Left lung (tissue), 10 donors: ENCODE data around the gene PLA2G4A. TPM values are rescaled to one million over a fixed set of nuclear protein-coding genes. Genes with fewer than 3 reads are reported as not detected.

ENCODE experiments used
- ATAC-seq: fragments of 200-7000 bp; cut with Tn5 transposase; one replicate; pipeline ENCODE4 v1.9.1; 2020; ENCODE audit warnings: moderate library complexity
- DNase-seq, 4 donors: peaks; one replicate each; pipeline ENCODE4 v3.0.0-alpha.2; 2013 to 2020
- H3K27ac ChIP-seq, 2 donors: fragments of 200-600 bp; sonication (generic) in 1 of 2; one replicate each; pipeline versions ENCODE4 v1.5.0 to v1.8.0; 2020 to 2021
- H3K27me3 ChIP-seq, 2 donors: fragments of 200-600 bp; sonication (generic) in 1 of 2; one replicate each; pipeline versions ENCODE4 v1.5.0 to v1.8.0; 2020 to 2021
- H3K36me3 ChIP-seq, 2 donors: fragments of 200-600 bp; sonication (generic) in 1 of 2; one replicate each; pipeline versions ENCODE4 v1.5.0 to v1.8.0; 2020 to 2021
- H3K4me1 ChIP-seq, 2 donors: fragments of 200-600 bp; one replicate each; pipeline ENCODE4 v1.8.0; 2021
- H3K4me3 ChIP-seq, 2 donors: fragments of 200-600 bp; sonication (generic) in 1 of 2; one replicate each; pipeline versions ENCODE4 v1.5.0 to v1.8.0; 2020 to 2021; ENCODE audit warnings: mild to moderate bottlenecking in 1 of 2
- H3K9me3 ChIP-seq, 2 donors: fragments of 200-600 bp; sonication (generic) in 1 of 2; one replicate each; pipeline versions ENCODE4 v1.5.0 to v1.8.0; 2020 to 2021
- CTCF ChIP-seq, 2 donors: fragments of 200-600 bp; sonication (generic) in 1 of 2; IDR thresholded peaks; one replicate each; pipeline versions ENCODE4 v1.5.0 to v1.8.0; 2021; ENCODE audit warnings: antibody characterized with exemption in 2 of 2
- intact Hi-C, 2 donors: fragments of 100-400 bp; cut with DNase I; formaldehyde crosslinking; loops; one replicate each; pipeline versions ENCODE4 v1.11.2 to v1.14.2; 2022
- polyA plus RNA-seq, 6 donors: library from polyadenylated mRNA; unstranded; fragments of 120-200 nt; gene quantifications; one replicate each; pipeline ENCODE4 v1.2.1, GENCODE V29; 2013; ENCODE audit not compliant: insufficient read length in 6 of 6
- total RNA-seq, 2 donors: library from RNA; stranded (reverse); fragmentation: NEBNext Ultra II Directional; extraction: Animal tissue kit (Norgen Biotek cat#: 25700); gene quantifications; one replicate each; pipeline ENCODE4 v1.2.1, GENCODE V29; 2021
- donor health status: DM: no; HTN: yes; CAD: no.
- donor health status: DM: no; HTN: no; CAD: no.

The PLA2G4A gene
- total and polyA plus RNA-seq, 8 donors = 8.2 to 13.9 (median 10.4) TPM

- Histone ChIP-seq H3K36me3 (no peaks in the 10 kb centered on the region), H3K9me3 (no peaks in the 10 kb centered on the region), H3K27me3 (no peaks in the 10 kb centered on the region), H3K4me1 (no peaks in the 10 kb centered on the region), H3K27ac (no peak overlapping the region), H3K4me3 (no peak overlapping the region)
- no peak for TF ChIP-seq CTCF (IDR thresholded peaks at IDR 0.05)
- DNase-seq = no peak
- intact Hi-C loops = no loop called here
- ATAC-seq = no peak
These were observed 36.5 kb downstream of the PLA2G4A start for GRCh38 chr1:186865253-186865652.

- Histone ChIP-seq H3K27ac (no peak overlapping the region), H3K4me3 (no peak overlapping the region), H3K9me3 (no peaks in the 10 kb centered on the region), H3K4me1 (no peaks in the 10 kb centered on the region), H3K27me3 (no peaks in the 10 kb centered on the region), H3K36me3 (no peaks in the 10 kb centered on the region)
- TF ChIP-seq CTCF (IDR thresholded peaks at IDR 0.05) = no peak
- intact Hi-C loops = no loop called here
- ATAC-seq (no peak), DNase-seq (no peak)
These were observed 37.1 kb downstream of the PLA2G4A start for GRCh38 chr1:186865857-186866256.

GRCh38 chr1:186869526-186870228 is 40.9 kb downstream of the PLA2G4A start:
- no peak overlapping the region for H3K4me3 ChIP-seq
- H3K9me3 ChIP-seq = no peaks in the 10 kb centered on the region
- H3K4me1 ChIP-seq = no peaks in the 10 kb centered on the region
- ATAC-seq (no peak), DNase-seq (no peak)
- H3K36me3 ChIP-seq = no peaks in the 10 kb centered on the region
- no peak overlapping the region for H3K27ac ChIP-seq
- no peak for TF ChIP-seq CTCF (IDR thresholded peaks at IDR 0.05)
- H3K27me3 ChIP-seq = no peaks in the 10 kb centered on the region
- intact Hi-C loops = no loop called here

GRCh38 chr1:186871784-186872183 is 43.0 kb downstream of the PLA2G4A start:
- Histone ChIP-seq H3K9me3 (no peaks in the 10 kb centered on the region), H3K36me3 (no peaks in the 10 kb centered on the region), H3K27ac (no peak overlapping the region), H3K27me3 (no peaks in the 10 kb centered on the region), H3K4me1 (no peaks in the 10 kb centered on the region), H3K4me3 (no peak overlapping the region)
- DNase-seq (no peak), ATAC-seq (no peak)
- intact Hi-C loops = no loop called here
- no peak for TF ChIP-seq CTCF (IDR thresholded peaks at IDR 0.05)

- Histone ChIP-seq H3K4me1 (no peaks in the 10 kb centered on the region), H3K27ac (no peak overlapping the region), H3K36me3 (no peaks in the 10 kb centered on the region), H3K4me3 (no peak overlapping the region), H3K27me3 (no peaks in the 10 kb centered on the region), H3K9me3 (no peaks in the 10 kb centered on the region)
- intact Hi-C loops = no loop called here
- TF ChIP-seq CTCF (IDR thresholded peaks at IDR 0.05) = no peak
- DNase-seq (no peak), ATAC-seq (no peak)
These were observed 43.5 kb downstream of the PLA2G4A start for GRCh38 chr1:186872291-186872690.
